Measurements from ENCODE around the gene CHRDL1.
"Not testable (repeated sequence)": the region's sequence is repeated elsewhere in the genome, so short reads cannot be mapped to it uniquely, and the experiment has no call there.

Gene CHRDL1

DNA sequence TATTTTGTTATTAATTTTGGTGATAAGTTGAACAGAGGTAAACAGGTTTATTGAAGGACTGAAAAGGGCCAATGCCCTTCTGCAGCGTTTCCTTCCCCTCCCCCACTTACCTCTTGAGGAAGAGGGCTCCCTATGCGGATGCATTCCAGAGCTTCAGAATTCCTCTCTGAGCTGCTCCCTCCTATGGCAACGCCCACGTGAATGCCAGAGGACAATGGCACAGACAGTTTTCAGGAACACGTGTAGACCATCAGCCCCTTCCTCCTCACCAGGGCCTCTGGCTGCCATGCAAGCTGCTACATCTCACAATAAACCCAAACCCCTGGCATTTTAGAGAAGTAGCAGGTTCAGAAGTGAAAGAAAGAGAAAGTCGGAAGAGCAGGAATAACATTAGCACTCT lies 127.9 kb downstream of the CHRDL1 start:
- in situ Hi-C loops (cut with MboI; ENCODE audit: low sequenced_read_pairs) = no loop called here

DNA sequence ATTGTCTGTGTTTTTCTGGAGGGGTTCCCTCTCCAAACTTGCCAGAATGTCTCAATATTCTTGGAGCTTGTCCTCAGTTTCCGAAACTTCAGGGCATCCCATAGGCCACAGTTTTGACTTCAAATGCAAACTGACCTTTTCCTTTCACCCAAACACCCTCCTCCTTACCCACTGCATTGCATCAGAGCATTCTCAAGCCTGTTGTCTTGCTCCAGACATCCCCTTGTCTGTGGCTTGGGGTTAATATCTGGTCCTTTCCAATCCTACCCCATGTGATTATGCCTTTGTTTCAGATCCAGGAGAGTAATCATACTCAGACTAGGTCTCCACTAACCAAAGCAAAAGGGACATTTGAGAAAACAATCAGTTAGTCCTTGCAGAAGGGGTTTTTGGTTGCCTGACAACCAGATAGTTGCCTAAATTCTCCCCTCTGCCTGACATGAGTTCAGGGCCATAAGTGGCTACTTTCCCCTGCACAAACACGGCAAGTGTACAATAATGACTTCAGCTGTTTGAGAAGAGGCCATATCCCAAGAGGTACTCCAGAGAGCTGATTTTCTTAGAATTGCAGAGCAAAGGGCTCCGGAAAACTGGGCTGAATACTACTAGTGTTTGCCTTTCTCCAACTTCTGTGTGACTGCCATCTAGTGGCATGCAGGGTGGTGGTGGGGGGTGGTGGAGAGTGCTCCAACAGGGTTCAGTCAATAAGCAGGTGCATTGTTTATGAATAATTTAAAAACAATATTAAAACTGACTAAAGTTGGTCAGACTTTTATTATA lies 130.2 kb downstream of the CHRDL1 start:
- in situ Hi-C loops (cut with MboI; ENCODE audit: low sequenced_read_pairs) = no loop called here

DNA sequence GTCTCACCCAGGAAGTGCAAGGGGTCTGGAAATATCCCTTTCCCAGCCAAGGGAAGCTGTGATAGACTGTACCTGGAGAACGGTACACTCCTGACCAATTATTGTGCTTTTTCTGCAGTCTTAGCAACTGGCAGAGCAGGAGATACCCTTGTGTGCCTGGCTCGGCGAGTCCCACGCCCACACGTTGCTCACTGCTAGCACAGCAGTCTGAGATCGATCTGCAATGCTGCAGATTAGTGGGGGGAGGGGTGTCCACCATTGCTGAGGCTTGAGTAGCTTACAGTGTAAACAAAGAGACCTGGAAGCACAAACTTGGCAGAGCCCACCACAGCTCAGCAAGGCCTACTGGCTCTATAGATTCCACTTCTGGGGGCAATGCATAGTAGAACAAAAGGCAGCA lies 138.5 kb downstream of the CHRDL1 start:
- in situ Hi-C loops (cut with MboI; ENCODE audit: low sequenced_read_pairs) = no loop called here

DNA sequence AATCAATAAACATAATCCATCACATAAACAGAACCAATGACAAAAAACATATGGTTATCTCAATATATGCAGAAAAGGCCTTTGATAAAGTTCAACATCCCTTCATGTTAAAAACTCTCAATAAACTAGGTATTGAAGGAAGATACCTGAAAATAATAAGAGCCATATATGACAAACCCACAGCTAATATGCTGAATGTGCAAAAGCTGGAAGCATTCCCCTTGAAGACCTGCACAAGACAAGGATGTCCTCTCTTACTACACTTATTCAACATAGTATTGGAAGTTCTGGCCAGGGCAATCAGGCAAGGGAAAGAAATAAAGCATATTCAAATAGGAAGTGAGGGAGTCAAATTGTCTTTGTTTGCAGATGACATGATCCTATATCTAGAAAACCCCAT lies 141.3 kb downstream of the CHRDL1 start:
- in situ Hi-C loops (cut with MboI; ENCODE audit: low sequenced_read_pairs) = not testable (repeated sequence)

DNA sequence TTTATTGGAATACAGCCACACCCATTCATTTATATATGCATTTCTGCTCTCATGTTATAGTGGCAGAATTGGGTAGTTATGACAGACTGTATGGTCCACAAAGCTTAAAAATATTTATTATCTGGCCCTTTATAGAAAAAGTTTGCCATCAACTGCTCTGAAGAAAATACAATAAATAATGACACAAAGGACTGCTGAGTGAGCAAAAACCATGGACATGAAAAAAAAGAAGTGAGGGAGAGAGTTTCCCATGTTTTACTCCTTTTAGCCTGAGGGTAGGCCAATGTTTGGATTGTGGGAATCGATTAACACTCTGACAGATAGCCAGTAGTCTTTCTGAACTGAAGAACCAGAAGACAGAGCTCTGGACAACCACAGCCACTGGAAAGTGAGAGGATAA lies 149.2 kb downstream of the CHRDL1 start:
- in situ Hi-C loops (cut with MboI; ENCODE audit: low sequenced_read_pairs) = no loop called here
